ENCODE measurements around the gene UPK2. TPM values are rescaled to one million over a fixed set of nuclear protein-coding genes. Genes with fewer than 3 reads are reported as not detected.
"Not testable (repeated sequence)": the region's sequence is repeated elsewhere in the genome, so short reads cannot be mapped to it uniquely, and the experiment has no call there.

Gene UPK2
- total RNA-seq, 4 donors from 2014 or later: not detected

DNA sequence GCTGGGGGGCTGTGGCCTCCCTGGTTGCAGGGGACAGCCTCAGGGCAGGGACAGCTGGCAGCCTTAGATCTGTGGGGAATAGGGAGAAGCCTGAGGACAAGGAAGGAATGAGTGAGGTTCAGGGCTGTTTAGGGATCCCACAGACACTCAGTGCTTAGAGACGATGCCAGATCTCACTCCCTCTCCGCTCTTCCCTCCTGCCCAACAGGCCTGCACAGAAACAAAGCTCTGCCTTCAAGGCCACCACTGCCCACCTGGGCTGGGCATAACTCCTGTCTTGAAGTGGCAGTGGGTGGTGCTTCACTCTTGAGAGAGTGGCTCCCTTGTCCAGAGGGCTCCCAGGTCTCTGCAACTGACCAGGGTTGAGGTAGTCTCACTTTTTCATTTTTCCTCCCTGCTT, 28.7 kb downstream of the UPK2 start:
- H3K4me3 ChIP-seq: no peak overlapping the region
- H3K36me3 ChIP-seq: no peaks in the 10 kb centered on the region
- DNase-seq: no peak
- no peak overlapping the region for H3K27ac ChIP-seq
- H3K9me3 ChIP-seq: no peaks in the 10 kb centered on the region
- intact Hi-C loops (cut with DNase I; ENCODE audit: low total_unique reads): no loop called here
- H3K4me1 ChIP-seq: no peaks in the 10 kb centered on the region
- no peaks in the 10 kb centered on the region for H3K27me3 ChIP-seq
- TF ChIP-seq POLR2A (IDR thresholded peaks at IDR 0.05): no peak
- TF ChIP-seq, protein P1, sequence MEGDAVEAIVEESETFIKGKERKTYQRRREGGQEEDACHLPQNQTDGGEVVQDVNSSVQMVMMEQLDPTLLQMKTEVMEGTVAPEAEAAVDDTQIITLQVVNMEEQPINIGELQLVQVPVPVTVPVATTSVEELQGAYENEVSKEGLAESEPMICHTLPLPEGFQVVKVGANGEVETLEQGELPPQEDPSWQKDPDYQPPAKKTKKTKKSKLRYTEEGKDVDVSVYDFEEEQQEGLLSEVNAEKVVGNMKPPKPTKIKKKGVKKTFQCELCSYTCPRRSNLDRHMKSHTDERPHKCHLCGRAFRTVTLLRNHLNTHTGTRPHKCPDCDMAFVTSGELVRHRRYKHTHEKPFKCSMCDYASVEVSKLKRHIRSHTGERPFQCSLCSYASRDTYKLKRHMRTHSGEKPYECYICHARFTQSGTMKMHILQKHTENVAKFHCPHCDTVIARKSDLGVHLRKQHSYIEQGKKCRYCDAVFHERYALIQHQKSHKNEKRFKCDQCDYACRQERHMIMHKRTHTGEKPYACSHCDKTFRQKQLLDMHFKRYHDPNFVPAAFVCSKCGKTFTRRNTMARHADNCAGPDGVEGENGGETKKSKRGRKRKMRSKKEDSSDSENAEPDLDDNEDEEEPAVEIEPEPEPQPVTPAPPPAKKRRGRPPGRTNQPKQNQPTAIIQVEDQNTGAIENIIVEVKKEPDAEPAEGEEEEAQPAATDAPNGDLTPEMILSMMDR (IDR thresholded peaks at IDR 0.05): no peak

DNA sequence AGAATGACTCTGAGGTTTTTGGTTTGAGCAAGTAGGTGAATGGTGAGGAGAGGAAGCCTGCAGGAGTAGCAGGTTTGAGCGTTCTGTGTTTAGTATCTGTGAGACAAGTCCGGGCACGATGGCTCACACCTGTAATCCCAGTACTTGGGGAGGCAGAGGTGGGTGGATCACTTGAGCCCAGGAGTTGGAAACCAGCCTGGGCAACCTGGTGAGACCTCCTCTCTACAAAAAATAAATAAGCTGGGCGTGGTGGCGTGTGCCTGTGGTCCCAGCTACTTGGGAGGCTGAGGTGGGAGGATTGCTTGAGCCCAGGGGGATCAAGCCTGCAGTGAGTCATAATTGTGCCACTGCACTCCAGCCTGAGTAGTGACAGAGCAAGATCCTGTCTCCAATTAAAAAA, 32.2 kb downstream of the UPK2 start:
- no peaks in the 10 kb centered on the region for H3K9me3 ChIP-seq
- H3K4me3 ChIP-seq: no peak overlapping the region
- intact Hi-C loops (cut with DNase I; ENCODE audit: low total_unique reads): no loop called here
- H3K27ac ChIP-seq: no peak overlapping the region
- DNase-seq: no peak
- H3K4me1 ChIP-seq: no peaks in the 10 kb centered on the region
- H3K36me3 ChIP-seq: no peaks in the 10 kb centered on the region
- no peak for TF ChIP-seq POLR2A (IDR thresholded peaks at IDR 0.05)
- TF ChIP-seq, protein P1 (IDR thresholded peaks at IDR 0.05): no peak
- H3K27me3 ChIP-seq: no peaks in the 10 kb centered on the region

DNA sequence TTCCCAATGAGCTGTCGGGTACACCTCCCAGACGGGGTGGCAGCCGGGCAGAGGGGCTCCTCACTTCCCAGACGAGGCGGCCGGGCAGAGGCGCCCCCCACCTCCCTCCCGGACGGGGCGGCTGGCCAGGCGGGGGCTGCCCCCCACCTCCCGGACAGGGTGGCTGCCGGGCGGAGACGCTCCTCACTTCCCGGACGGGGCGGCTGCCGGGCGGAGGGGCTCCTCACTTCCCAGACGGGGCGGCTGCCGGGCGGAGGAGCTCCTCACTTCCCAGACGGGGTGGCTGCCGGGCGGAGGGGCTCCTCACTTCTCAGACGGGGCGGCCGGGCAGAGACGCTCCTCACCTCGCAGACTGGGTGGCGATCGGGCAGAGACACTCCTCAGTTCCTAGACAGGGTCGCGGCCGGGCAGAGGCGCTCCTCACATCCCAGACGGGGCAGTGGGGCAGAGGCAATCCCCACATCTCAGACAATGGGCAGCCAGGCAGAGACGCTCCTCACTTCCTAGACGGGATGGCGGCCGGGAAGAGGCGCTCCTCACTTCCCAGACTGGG, 35.5 kb downstream of the UPK2 start:
- H3K27me3 ChIP-seq; H3K4me3 ChIP-seq; H3K36me3 ChIP-seq; H3K4me1 ChIP-seq; H3K27ac ChIP-seq; H3K9me3 ChIP-seq; DNase-seq; intact Hi-C loops (cut with DNase I; ENCODE audit: low total_unique reads): not testable (repeated sequence)

DNA sequence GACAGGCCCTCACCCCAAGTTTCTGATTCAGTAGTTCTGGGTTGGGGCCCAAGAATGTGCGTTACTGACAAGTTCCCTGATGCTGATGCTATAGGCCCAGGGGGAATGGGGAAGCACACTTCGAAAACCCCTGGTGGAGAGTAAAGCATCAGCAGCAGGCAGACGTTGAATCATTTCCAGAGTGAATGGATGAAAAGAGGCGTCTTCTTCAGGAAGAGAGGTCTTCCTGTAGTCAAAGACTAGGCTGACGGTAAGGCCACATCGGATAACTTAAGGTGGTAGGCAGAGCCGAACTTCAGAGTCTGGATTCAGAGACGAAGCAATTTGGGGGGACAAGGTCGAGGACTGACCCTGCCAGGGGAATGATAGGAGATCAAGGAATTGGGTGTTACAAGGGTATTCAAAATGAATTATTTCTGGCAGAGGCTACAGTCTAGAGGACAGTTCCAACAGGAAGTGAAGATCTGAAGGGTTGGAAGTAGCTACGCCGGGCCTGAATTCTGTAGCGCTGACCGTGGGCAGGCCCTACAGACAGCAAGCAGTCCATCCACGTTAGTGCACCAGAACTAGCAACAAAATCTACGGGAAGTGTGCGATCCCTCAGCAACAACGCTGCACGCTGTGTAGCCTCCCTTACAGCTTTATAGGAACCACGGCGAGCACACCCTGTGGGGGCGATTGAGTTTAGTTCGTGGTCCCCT, 41.0 kb downstream of the UPK2 start:
- DNase-seq: no peak
- no peaks in the 10 kb centered on the region for H3K36me3 ChIP-seq
- no peaks in the 10 kb centered on the region for H3K9me3 ChIP-seq
- intact Hi-C loops (cut with DNase I; ENCODE audit: low total_unique reads): no loop called here
- H3K4me3 ChIP-seq: peak overlapping the region; percentile 52 to 89
- TF ChIP-seq, protein P1 (IDR thresholded peaks at IDR 0.05): no peak
- no peak for TF ChIP-seq POLR2A (IDR thresholded peaks at IDR 0.05)
- H3K4me1 ChIP-seq: peaks cover 0 to 5% of the 10 kb centered on the region in 2 donors
- H3K27ac ChIP-seq: peak overlapping the region; percentile 82 to 85
- no peaks in the 10 kb centered on the region for H3K27me3 ChIP-seq

DNA sequence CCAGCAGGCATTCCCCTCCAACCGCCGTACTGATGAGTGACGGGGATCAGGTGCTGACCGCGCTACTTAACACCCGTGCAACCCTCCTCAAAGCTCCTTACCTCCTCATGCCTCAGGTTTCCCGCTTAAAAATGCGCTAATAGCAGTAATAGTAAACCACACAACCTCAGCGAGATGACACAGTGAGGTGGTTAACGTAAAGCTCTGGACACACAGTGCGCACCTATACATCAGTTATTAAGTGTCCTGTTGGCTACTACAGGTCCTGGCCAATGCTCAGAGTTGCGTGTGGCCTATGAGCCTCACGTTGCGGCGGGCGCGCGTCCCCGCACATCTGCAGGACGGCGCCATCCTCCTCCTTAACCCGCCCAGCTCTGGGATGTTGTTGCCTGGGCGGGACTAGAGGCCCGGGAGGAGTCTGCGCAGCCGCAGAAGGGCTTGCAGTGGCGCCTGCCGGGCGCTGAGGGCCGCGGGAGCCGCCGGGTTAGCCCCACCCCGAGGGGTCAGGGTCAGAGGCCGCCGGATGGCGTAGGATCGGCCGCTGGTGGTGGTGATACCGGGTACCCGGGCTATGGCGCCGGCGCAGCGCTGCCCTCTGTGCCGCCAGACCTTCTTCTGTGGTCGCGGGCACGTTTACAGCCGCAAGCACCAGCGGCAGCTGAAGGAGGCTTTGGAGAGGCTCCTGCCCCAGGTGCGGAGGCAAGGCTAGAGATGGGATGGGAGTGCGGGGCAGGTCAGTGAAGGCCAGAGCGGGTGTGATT, 41.7 kb downstream of the UPK2 start, which contains the start of gene CENATAC:
Gene CENATAC (plus strand): TSS at position 512 of the 761 bp plus-strand sequence. CDS start 60 bp downstream, at position 572.
- intact Hi-C loops (cut with DNase I; ENCODE audit: low total_unique reads): no loop called here
- peak; percentile 93 to 96 for DNase-seq
- no peaks in the 10 kb centered on the region for H3K36me3 ChIP-seq
- TF ChIP-seq POLR2A (IDR thresholded peaks at IDR 0.05): peak; percentile 83 to 89
- TF ChIP-seq, protein P1 (IDR thresholded peaks at IDR 0.05): peak in 2 of 4 experiments; percentile 38 to 41
- H3K9me3 ChIP-seq: no peaks in the 10 kb centered on the region
- no peaks in the 10 kb centered on the region for H3K27me3 ChIP-seq
- peak within 1 kb of the TSS; percentile 82 to 85 for H3K27ac ChIP-seq
- H3K4me1 ChIP-seq: peaks cover 0 to 5% of the 10 kb centered on the region in 2 donors
- H3K4me3 ChIP-seq: peak within 1 kb of the TSS; percentile 52 to 89

All from uterus (tissue), 4 donors.